ENCODE measurements around the gene EHD2.
A peak's percentile ranks its signal among the peaks of the same experiment; 100 is the strongest.
"Not testable (repeated sequence)": the region's sequence is repeated elsewhere in the genome, so short reads cannot be mapped to it uniquely, and the experiment has no call there.

Gene EHD2

GRCh38 chr19:47703301-47703700, 9.9 kb upstream of the EHD2 start:
- no peak for TF ChIP-seq CTCF (IDR thresholded peaks at IDR 0.05; ENCODE audit: borderline replicate concordance, insufficient read depth, low read depth, low read length)

GRCh38 chr19:47704024-47704423, 9.2 kb upstream of the EHD2 start:
- H3K4me3 ChIP-seq (ENCODE audit: low read depth, low read length), result no peak overlapping the region
- no peak for TF ChIP-seq CTCF (IDR thresholded peaks at IDR 0.05; ENCODE audit: borderline replicate concordance, insufficient read depth, low read depth, low read length)

More at GRCh38 chr19:47703301-47703700, 9.9 kb upstream of the EHD2 start:
- H3K4me3 ChIP-seq (ENCODE audit: low read depth, low read length), result no peak overlapping the region

GRCh38 chr19:47704656-47705055, 8.6 kb upstream of the EHD2 start:
- TF ChIP-seq CTCF (IDR thresholded peaks at IDR 0.05; ENCODE audit: borderline replicate concordance, insufficient read depth, low read depth, low read length), result no peak
- no peak overlapping the region for H3K4me3 ChIP-seq (ENCODE audit: low read depth, low read length)

- peak; percentile 90 for TF ChIP-seq CTCF (IDR thresholded peaks at IDR 0.05; ENCODE audit: borderline replicate concordance, insufficient read depth, low read depth, low read length)
- H3K4me3 ChIP-seq (ENCODE audit: low read depth, low read length), result no peak overlapping the region
Observed at GRCh38 chr19:47707135-47707925, 5.9 kb upstream of the EHD2 start.

- TF ChIP-seq CTCF (IDR thresholded peaks at IDR 0.05; ENCODE audit: borderline replicate concordance, insufficient read depth, low read depth, low read length), result no peak
- H3K4me3 ChIP-seq (ENCODE audit: low read depth, low read length), result no peak overlapping the region
Observed at GRCh38 chr19:47711652-47712242, 1.5 kb upstream of the EHD2 start.

GRCh38 chr19:47714339-47714738, 1.1 kb downstream of the EHD2 start:
- H3K4me3 ChIP-seq (ENCODE audit: low read depth, low read length), result no peak overlapping the region
- no peak for TF ChIP-seq CTCF (IDR thresholded peaks at IDR 0.05; ENCODE audit: borderline replicate concordance, insufficient read depth, low read depth, low read length)

GRCh38 chr19:47714855-47715254, 1.6 kb downstream of the EHD2 start:
- not testable (repeated sequence) for H3K4me3 ChIP-seq (ENCODE audit: low read depth, low read length)

All from GM12875 (cell line).